Activated CD4-positive, alpha-beta T cell treated with anti-CD3 and anti-CD28 coated beads for 48 hours (primary cell): ENCODE measurements around the gene CKMT2.

Experiments used
- DNase-seq: peaks from one replicate; pipeline ENCODE4 v3.0.0-alpha.2; 2020

CKMT2 gene

GRCh38 chr5:81313278-81313677, 80.2 kb downstream of the CKMT2 start:
- DNase-seq = no peak

- DNase-seq = no peak
Measured at GRCh38 chr5:81313686-81314085, 80.6 kb downstream of the CKMT2 start.

- DNase-seq = no peak
Measured at GRCh38 chr5:81314581-81314980, 81.5 kb downstream of the CKMT2 start.

GRCh38 chr5:81315336-81315735, 82.2 kb downstream of the CKMT2 start:
- no peak for DNase-seq

GRCh38 chr5:81315830-81316229, 82.7 kb downstream of the CKMT2 start:
- DNase-seq = no peak
